HG03469 (cell line): Measurements from ENCODE around the gene PLEKHA7.
"Not testable (repeated sequence)": the region's sequence is repeated elsewhere in the genome, so short reads cannot be mapped to it uniquely, and the experiment has no call there.

Experiments
- ATAC-seq: cut with Tn5 transposase; IDR thresholded peaks from one replicate; pipeline ENCODE4 v1.9.1; 2021; ENCODE audit warnings: mild to moderate bottlenecking, moderate library complexity, moderate number of reproducible peaks; ENCODE audit not compliant: unreplicated experiment

Gene PLEKHA7

GRCh38 chr11:16889905-16890304 is 124.3 kb downstream of the PLEKHA7 start:
- no peak for ATAC-seq

- ATAC-seq, result not testable (repeated sequence)
Measured at GRCh38 chr11:16889010-16889409, 125.2 kb downstream of the PLEKHA7 start.

GRCh38 chr11:16887887-16888286 is 126.3 kb downstream of the PLEKHA7 start:
- not testable (repeated sequence) for ATAC-seq

- ATAC-seq, result no peak
Measured at GRCh38 chr11:16883174-16883573, 131.0 kb downstream of the PLEKHA7 start.

GRCh38 chr11:16881766-16882165 is 132.4 kb downstream of the PLEKHA7 start:
- ATAC-seq, result no peak

- ATAC-seq, result no peak
Measured at GRCh38 chr11:16881074-16881709, 133.0 kb downstream of the PLEKHA7 start.

GRCh38 chr11:16880184-16880801 is 133.9 kb downstream of the PLEKHA7 start:
- ATAC-seq, result no peak

GRCh38 chr11:16879690-16880089 is 134.5 kb downstream of the PLEKHA7 start:
- no peak for ATAC-seq

GRCh38 chr11:16876837-16877236 is 137.4 kb downstream of the PLEKHA7 start:
- no peak for ATAC-seq

- no peak for ATAC-seq
Measured at GRCh38 chr11:16876053-16876752, 138.0 kb downstream of the PLEKHA7 start.

- no peak for ATAC-seq
Measured at GRCh38 chr11:16874275-16874975, 139.8 kb downstream of the PLEKHA7 start.

GRCh38 chr11:16873289-16873688 is 140.9 kb downstream of the PLEKHA7 start:
- ATAC-seq, result no peak

- ATAC-seq, result no peak
Measured at GRCh38 chr11:16871368-16871767, 142.8 kb downstream of the PLEKHA7 start.

- ATAC-seq, result no peak
Measured at GRCh38 chr11:16867097-16867496, 147.1 kb downstream of the PLEKHA7 start.

- not testable (repeated sequence) for ATAC-seq
Measured at GRCh38 chr11:16864428-16864827, 149.8 kb downstream of the PLEKHA7 start.

- ATAC-seq, result no peak
Measured at GRCh38 chr11:16863389-16863788, 150.8 kb downstream of the PLEKHA7 start.

GRCh38 chr11:16862726-16863125 is 151.5 kb downstream of the PLEKHA7 start:
- no peak for ATAC-seq

GRCh38 chr11:16861862-16862261 is 152.4 kb downstream of the PLEKHA7 start:
- no peak for ATAC-seq

GRCh38 chr11:16860617-16861016 is 153.6 kb downstream of the PLEKHA7 start:
- ATAC-seq, result no peak

- ATAC-seq, result no peak
Measured at GRCh38 chr11:16859651-16860050, 154.6 kb downstream of the PLEKHA7 start.

- ATAC-seq, result no peak
Measured at GRCh38 chr11:16857186-16857585, 157.0 kb downstream of the PLEKHA7 start.
